ENCODE data around the gene MAST4.

The MAST4 gene

DNA sequence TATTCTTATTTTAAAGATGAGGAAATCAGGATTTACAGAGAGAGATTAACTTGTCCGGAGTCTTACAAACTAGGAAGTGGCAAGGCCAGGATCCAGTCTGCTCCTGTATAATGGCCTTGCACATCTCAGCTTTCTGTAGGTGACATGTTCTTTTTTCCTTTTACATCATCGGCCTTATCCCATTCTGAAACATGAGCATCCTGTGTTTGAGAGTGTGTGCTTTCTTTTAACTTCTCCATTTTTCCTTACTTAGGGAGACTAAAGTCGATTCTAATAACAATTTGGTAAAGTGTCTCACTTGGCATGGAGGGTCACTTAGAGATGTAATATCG, 385.8 kb downstream of the MAST4 start (continued):
- TF ChIP-seq ZBTB44 (tag by site-specific recombination; IDR thresholded peaks at IDR 0.05) (no peak), ZNF248 (tag by site-specific recombination; IDR thresholded peaks at IDR 0.05) (no peak), ZNF114 (tag by site-specific recombination; IDR thresholded peaks at IDR 0.05) (no peak), ZNF48 (tag by site-specific recombination; IDR thresholded peaks at IDR 0.05) (no peak), ZNF239 (tag by site-specific recombination; IDR thresholded peaks at IDR 0.05) (no peak), ZBTB17 (tag by site-specific recombination; IDR thresholded peaks at IDR 0.05) (peak; percentile 80), ZNF16 (tag by site-specific recombination; IDR thresholded peaks at IDR 0.05; ENCODE audit: low read depth) (no peak), ZNF174 (tag by site-specific recombination; IDR thresholded peaks at IDR 0.05) (no peak), ZNF138 (tag by site-specific recombination; IDR thresholded peaks at IDR 0.05; ENCODE audit: borderline replicate concordance) (no peak), OSR2 (tag by site-specific recombination; IDR thresholded peaks at IDR 0.05) (peak; percentile 85), ZNF704 (tag by site-specific recombination; IDR thresholded peaks at IDR 0.05) (no peak), ZNF76 (tag by site-specific recombination; IDR thresholded peaks at IDR 0.05; ENCODE audit: borderline replicate concordance, low read depth) (no peak), ZBTB48 (tag by site-specific recombination; IDR thresholded peaks at IDR 0.05) (no peak), ZNF423 (tag by site-specific recombination; IDR thresholded peaks at IDR 0.05) (no peak), ZNF214 (tag by site-specific recombination; IDR thresholded peaks at IDR 0.05; ENCODE audit: borderline replicate concordance) (no peak), HOXA7 (CRISPR knock-in tag; IDR thresholded peaks at IDR 0.05; ENCODE audit: borderline replicate concordance) (no peak), PRDM2 (tag by site-specific recombination; IDR thresholded peaks at IDR 0.05; ENCODE audit: borderline replicate concordance) (no peak), SCRT1 (tag by site-specific recombination; IDR thresholded peaks at IDR 0.05; ENCODE audit: borderline replicate concordance) (0 out of 2 replicates have a peak, but pooled peaks have one; percentile 1), ZEB2 (tag by site-specific recombination; IDR thresholded peaks at IDR 0.05) (peak; percentile 63), ZFP69B (tag by site-specific recombination; IDR thresholded peaks at IDR 0.05) (no peak), ZNF302 (tag by site-specific recombination; IDR thresholded peaks at IDR 0.05; ENCODE audit: low read depth) (no peak)
- TF ChIP-seq, protein P1, sequence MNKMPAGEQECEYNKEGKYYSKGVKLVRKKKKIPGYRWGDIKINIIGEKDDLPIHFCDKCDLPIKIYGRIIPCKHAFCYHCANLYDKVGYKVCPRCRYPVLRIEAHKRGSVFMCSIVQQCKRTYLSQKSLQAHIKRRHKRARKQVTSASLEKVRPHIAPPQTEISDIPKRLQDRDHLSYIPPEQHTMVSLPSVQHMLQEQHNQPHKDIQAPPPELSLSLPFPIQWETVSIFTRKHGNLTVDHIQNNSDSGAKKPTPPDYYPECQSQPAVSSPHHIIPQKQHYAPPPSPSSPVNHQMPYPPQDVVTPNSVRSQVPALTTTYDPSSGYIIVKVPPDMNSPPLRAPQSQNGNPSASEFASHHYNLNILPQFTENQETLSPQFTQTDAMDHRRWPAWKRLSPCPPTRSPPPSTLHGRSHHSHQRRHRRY (tag by site-specific recombination; IDR thresholded peaks at IDR 0.05) = no peak
- TF ChIP-seq, protein P2, sequence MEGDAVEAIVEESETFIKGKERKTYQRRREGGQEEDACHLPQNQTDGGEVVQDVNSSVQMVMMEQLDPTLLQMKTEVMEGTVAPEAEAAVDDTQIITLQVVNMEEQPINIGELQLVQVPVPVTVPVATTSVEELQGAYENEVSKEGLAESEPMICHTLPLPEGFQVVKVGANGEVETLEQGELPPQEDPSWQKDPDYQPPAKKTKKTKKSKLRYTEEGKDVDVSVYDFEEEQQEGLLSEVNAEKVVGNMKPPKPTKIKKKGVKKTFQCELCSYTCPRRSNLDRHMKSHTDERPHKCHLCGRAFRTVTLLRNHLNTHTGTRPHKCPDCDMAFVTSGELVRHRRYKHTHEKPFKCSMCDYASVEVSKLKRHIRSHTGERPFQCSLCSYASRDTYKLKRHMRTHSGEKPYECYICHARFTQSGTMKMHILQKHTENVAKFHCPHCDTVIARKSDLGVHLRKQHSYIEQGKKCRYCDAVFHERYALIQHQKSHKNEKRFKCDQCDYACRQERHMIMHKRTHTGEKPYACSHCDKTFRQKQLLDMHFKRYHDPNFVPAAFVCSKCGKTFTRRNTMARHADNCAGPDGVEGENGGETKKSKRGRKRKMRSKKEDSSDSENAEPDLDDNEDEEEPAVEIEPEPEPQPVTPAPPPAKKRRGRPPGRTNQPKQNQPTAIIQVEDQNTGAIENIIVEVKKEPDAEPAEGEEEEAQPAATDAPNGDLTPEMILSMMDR (tag by site-specific recombination; IDR thresholded peaks at IDR 0.05) = no peak
- TF ChIP-seq, protein P3, sequence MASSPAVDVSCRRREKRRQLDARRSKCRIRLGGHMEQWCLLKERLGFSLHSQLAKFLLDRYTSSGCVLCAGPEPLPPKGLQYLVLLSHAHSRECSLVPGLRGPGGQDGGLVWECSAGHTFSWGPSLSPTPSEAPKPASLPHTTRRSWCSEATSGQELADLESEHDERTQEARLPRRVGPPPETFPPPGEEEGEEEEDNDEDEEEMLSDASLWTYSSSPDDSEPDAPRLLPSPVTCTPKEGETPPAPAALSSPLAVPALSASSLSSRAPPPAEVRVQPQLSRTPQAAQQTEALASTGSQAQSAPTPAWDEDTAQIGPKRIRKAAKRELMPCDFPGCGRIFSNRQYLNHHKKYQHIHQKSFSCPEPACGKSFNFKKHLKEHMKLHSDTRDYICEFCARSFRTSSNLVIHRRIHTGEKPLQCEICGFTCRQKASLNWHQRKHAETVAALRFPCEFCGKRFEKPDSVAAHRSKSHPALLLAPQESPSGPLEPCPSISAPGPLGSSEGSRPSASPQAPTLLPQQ (tag by site-specific recombination; IDR thresholded peaks at IDR 0.05) = peak; percentile 13; the same call in 1 of the 2 replicates
- TF ChIP-seq, protein P4, sequence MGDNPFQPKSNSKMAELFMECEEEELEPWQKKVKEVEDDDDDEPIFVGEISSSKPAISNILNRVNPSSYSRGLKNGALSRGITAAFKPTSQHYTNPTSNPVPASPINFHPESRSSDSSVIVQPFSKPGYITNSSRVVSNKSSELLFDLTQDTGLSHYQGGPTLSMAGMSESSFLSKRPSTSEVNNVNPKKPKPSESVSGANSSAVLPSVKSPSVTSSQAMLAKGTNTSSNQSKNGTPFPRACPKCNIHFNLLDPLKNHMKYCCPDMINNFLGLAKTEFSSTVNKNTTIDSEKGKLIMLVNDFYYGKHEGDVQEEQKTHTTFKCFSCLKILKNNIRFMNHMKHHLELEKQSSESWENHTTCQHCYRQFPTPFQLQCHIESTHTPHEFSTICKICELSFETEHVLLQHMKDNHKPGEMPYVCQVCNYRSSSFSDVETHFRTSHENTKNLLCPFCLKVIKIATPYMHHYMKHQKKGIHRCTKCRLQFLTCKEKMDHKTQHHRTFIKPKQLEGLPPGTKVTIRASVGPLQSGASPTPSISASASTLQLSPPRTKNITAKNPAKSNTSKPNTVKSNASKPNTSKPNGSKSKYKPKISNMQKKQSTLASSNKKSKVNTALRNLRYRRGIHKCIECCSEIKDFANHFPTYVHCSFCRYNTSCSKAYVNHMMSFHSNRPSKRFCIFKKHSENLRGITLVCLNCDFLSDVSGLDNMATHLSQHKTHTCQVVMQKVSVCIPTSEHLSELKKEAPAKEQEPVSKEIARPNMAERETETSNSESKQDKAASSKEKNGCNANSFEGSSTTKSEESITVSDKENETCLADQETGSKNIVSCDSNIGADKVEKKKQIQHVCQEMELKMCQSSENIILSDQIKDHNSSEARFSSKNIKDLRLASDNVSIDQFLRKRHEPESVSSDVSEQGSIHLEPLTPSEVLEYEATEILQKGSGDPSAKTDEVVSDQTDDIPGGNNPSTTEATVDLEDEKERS (tag by site-specific recombination; IDR thresholded peaks at IDR 0.05) = no peak
